ENCODE data around the gene ELOVL3. TPM values are rescaled to one million over a fixed set of nuclear protein-coding genes. Genes with fewer than 3 reads are reported as not detected.

The ELOVL3 gene
- total RNA-seq, 1 experiment from 2014 or later = not detected

DNA sequence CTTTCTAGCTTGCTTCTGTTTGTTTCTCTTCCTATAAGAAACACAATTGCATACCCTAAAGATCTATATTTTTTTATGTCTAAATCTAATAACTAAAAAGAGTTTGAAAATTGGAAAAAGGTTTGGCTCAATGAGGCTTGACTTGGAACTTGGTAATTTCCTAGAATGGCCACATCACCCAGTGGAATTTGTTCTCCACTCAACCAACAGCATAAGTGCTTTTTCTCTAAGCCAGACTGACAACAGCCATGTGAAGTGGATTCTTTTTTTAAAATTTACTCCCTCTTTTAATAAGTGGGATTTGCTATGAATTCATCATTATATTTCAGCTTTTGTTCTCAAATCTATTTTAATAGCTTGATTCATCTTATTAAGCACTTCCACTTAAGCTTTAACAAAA, 53.0 kb downstream of the ELOVL3 start:
- ChIA-PET CTCF (interaction anchor here (0.9 to 1.4 kb wide), 4 partner anchors 11 to 73 kb away, joined by 3 to 7 read pairs (median 5); no protein-coding TSS in a partner anchor), POLR2A (interaction anchor here (0.9 to 1.5 kb wide), 2 partner anchors 14 to 77 kb away, joined by 3 read pairs; no protein-coding TSS in a partner anchor)
- Mint-ChIP-seq H3K9me3 (ENCODE audit: unreplicated experiment) (no peaks in the 10 kb centered on the region), H3K4me1 (ENCODE audit: insufficient read depth, unreplicated experiment) (peaks cover 28% of the 10 kb centered on the region), H3K27ac (ENCODE audit: low read depth, unreplicated experiment) (no peak overlapping the region), H3K27me3 (ENCODE audit: insufficient read depth, unreplicated experiment) (no peaks in the 10 kb centered on the region), H3K36me3 (ENCODE audit: insufficient read depth, unreplicated experiment) (peaks cover 38% of the 10 kb centered on the region), H3K4me3 (ENCODE audit: unreplicated experiment) (no peak overlapping the region)
- no peak for DNase-seq (ENCODE audit: unreplicated experiment)
- no TSS peak for BruUV-seq (replicated peaks)
- TF ChIP-seq, protein P1, sequence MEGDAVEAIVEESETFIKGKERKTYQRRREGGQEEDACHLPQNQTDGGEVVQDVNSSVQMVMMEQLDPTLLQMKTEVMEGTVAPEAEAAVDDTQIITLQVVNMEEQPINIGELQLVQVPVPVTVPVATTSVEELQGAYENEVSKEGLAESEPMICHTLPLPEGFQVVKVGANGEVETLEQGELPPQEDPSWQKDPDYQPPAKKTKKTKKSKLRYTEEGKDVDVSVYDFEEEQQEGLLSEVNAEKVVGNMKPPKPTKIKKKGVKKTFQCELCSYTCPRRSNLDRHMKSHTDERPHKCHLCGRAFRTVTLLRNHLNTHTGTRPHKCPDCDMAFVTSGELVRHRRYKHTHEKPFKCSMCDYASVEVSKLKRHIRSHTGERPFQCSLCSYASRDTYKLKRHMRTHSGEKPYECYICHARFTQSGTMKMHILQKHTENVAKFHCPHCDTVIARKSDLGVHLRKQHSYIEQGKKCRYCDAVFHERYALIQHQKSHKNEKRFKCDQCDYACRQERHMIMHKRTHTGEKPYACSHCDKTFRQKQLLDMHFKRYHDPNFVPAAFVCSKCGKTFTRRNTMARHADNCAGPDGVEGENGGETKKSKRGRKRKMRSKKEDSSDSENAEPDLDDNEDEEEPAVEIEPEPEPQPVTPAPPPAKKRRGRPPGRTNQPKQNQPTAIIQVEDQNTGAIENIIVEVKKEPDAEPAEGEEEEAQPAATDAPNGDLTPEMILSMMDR (IDR thresholded peaks at IDR 0.05; ENCODE audit: unreplicated experiment) = no peak
- intact Hi-C loops (cut with micrococcal nuclease) = no loop called here

Other genes starting within 250 kb of the ELOVL3 start
- gene ARMH3, start 170.1 kb upstream of the ELOVL3 start, total RNA-seq (2022) = 17.6 and 18.9 TPM in 2 replicates
- gene HPS6, start 160.9 kb upstream of the ELOVL3 start, total RNA-seq (2022) = 15.0 and 16.6 TPM in 2 replicates
- gene LDB1, start 105.9 kb upstream of the ELOVL3 start, total RNA-seq (2022) = 28.9 and 31.7 TPM in 2 replicates
- 50.4 and 68.2 TPM in 2 replicates for gene PPRC1, start 93.3 kb upstream of the ELOVL3 start, total RNA-seq (2022)
- 122 and 168 TPM in 2 replicates for gene NOLC1, start 73.9 kb upstream of the ELOVL3 start, total RNA-seq (2022)
- gene PITX3, start 15.2 kb downstream of the ELOVL3 start, total RNA-seq (2022) = not detected in 2 replicates
- 50.0 and 50.6 TPM in 2 replicates for gene GBF1, start 19.2 kb downstream of the ELOVL3 start, total RNA-seq (2022)
- gene NFKB2, start 169.4 kb downstream of the ELOVL3 start, total RNA-seq (2022) = 60.9 and 76.2 TPM in 2 replicates
- 0.66 and 0.75 TPM in 2 replicates for gene PSD, start 192.5 kb downstream of the ELOVL3 start, total RNA-seq (2022)
- 11.1 and 11.3 TPM in 2 replicates for gene FBXL15, start 194.5 kb downstream of the ELOVL3 start, total RNA-seq (2022)
- gene CUEDC2, start 206.3 kb downstream of the ELOVL3 start, total RNA-seq (2022) = 55.0 and 64.5 TPM in 2 replicates
- 0.49 and 0.63 TPM in 2 replicates for gene C10orf95, start 225.2 kb downstream of the ELOVL3 start, total RNA-seq (2022)

Data from MCF 10A (cell line).